ENCODE results near the gene CACNA1B. TPM values are rescaled to one million over a fixed set of nuclear protein-coding genes. Genes with fewer than 3 reads are reported as not detected.

Gene CACNA1B
- total RNA-seq, 1 donor from 2014 or later = 0.13 TPM

DNA sequence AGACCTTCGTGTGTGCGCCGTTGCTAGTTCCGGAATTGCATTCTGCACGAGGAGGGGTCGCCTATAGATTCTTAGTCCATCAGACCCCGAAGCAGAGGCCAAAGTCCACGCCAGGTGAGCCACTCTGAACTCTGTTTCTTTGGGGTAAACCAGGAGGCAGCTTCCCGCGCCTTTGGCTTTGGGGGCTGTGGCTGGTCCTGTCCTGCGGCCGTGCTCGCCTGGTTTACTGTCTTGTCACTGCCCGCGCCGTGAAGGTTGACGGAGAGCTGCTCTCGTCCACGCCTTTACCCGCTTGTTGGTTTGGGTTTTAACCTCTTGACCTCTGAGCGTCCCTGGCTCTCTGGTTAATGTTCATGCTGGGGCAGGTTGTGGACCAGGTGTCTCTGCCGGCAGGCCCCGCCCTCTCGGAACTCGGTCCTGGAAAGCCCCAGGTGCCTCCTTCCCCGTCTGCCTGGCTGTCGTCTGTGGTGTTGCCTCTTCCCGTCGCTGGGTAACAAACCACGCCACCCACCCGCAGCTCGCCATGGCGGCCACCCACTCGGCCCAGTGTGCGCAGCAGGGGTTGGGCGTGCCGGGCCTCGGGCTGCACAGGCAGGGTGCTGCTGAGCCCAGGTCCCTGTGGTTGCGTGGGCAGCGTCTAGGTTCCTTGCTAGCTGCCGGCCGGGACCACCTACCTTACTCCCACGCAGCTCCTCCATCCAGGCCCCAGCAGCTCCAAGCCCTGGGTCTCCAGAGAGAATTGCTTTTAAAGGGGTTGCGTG lies 44.6 kb upstream of the CACNA1B start:
- DNase-seq (ENCODE audit: extremely low spot score, unreplicated experiment) = no peak
- no peaks in the 10 kb centered on the region for H3K9me3 Mint-ChIP-seq (ENCODE audit: unreplicated experiment)
- H3K4me3 Mint-ChIP-seq (ENCODE audit: unreplicated experiment) = no peak overlapping the region
- H3K4me1 Mint-ChIP-seq (ENCODE audit: unreplicated experiment) = no peaks in the 10 kb centered on the region
- H3K27ac Mint-ChIP-seq (ENCODE audit: unreplicated experiment) = no peak overlapping the region
- H3K36me3 Mint-ChIP-seq (ENCODE audit: unreplicated experiment) = peaks cover 28% of the 10 kb centered on the region
- no peaks in the 10 kb centered on the region for H3K27me3 Mint-ChIP-seq (ENCODE audit: unreplicated experiment)
- TF ChIP-seq, protein P1, sequence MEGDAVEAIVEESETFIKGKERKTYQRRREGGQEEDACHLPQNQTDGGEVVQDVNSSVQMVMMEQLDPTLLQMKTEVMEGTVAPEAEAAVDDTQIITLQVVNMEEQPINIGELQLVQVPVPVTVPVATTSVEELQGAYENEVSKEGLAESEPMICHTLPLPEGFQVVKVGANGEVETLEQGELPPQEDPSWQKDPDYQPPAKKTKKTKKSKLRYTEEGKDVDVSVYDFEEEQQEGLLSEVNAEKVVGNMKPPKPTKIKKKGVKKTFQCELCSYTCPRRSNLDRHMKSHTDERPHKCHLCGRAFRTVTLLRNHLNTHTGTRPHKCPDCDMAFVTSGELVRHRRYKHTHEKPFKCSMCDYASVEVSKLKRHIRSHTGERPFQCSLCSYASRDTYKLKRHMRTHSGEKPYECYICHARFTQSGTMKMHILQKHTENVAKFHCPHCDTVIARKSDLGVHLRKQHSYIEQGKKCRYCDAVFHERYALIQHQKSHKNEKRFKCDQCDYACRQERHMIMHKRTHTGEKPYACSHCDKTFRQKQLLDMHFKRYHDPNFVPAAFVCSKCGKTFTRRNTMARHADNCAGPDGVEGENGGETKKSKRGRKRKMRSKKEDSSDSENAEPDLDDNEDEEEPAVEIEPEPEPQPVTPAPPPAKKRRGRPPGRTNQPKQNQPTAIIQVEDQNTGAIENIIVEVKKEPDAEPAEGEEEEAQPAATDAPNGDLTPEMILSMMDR (IDR thresholded peaks at IDR 0.05) = no peak

DNA sequence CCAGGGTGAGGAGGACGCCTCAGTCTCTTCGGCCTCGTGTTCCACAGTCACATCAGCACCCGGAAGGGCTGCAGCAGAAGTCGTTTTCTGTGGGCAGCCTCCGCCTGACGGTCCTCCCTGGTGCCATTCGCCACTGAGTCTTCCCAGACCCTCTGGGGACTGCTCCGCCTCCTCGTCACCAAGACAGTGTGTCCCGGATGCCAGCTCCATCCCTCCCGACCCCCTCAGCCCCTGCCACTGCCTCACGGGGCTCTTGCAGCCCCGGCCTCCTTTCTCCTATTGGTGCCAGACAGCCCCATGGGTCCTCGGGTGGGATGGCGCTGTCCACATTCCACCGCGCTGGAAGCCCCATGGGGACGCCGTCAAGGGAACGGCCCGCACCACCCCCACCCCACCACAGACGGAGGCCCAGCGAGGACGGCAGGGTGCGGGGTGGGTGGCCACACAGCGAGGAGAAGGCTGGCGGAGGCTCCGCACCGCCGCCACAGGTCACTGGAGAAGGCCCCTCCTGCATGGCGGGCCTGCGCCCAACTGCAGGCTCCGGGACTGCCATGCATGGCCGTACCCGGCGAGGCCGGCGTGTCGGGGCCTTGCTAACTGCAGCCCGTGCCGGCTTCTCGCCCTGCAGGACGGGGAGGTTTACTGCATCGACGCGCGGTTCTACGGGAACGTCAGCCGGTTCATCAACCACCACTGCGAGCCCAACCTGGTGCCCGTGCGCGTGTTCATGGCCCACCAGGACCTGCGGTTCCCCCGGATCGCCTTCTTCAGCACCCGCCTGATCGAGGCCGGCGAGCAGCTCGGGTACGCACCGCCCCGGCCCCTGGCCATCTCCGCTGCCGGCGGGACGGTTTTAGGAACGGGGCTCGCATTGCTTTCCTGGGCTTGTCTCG lies 43.6 kb upstream of the CACNA1B start:
- no peaks in the 10 kb centered on the region for H3K4me1 Mint-ChIP-seq (ENCODE audit: unreplicated experiment)
- H3K9me3 Mint-ChIP-seq (ENCODE audit: unreplicated experiment) = no peaks in the 10 kb centered on the region
- no peak overlapping the region for H3K27ac Mint-ChIP-seq (ENCODE audit: unreplicated experiment)
- TF ChIP-seq, protein P1 (IDR thresholded peaks at IDR 0.05) = no peak
- H3K36me3 Mint-ChIP-seq (ENCODE audit: unreplicated experiment) = peaks cover 28% of the 10 kb centered on the region
- H3K4me3 Mint-ChIP-seq (ENCODE audit: unreplicated experiment) = no peak overlapping the region
- no peak for DNase-seq (ENCODE audit: extremely low spot score, unreplicated experiment)
- H3K27me3 Mint-ChIP-seq (ENCODE audit: unreplicated experiment) = no peaks in the 10 kb centered on the region

DNA sequence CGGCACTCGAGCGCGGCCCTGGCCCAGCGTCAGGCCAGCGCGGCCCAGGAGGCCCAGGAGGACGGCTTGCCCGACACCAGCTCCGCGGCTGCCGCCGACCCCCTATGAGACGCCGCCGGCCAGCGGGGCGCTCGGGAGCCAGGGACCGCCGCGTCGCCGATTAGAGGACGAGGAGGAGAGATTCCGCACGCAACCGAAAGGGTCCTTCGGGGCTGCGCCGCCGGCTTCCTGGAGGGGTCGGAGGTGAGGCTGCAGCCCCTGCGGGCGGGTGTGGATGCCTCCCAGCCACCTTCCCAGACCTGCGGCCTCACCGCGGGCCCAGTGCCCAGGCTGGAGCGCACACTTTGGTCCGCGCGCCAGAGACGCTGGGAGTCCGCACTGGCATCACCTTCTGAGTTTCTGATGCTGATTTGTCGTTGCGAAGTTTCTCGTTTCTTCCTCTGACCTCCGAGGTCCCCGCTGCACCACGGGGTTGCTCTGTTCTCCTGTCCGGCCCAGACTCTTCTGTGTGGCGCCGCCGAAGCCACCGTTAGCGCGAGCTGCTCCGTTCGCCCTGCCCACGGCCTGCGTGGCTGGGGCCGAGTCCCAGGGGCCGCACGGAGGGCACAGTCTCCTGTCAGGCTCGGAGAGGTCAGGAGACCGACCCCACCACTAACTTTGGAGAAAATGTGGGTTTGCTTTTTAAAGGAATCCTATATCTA lies 42.6 kb upstream of the CACNA1B start:
- no peaks in the 10 kb centered on the region for H3K4me1 Mint-ChIP-seq (ENCODE audit: unreplicated experiment)
- H3K27ac Mint-ChIP-seq (ENCODE audit: unreplicated experiment) = no peak overlapping the region
- H3K27me3 Mint-ChIP-seq (ENCODE audit: unreplicated experiment) = no peaks in the 10 kb centered on the region
- peaks cover 28% of the 10 kb centered on the region for H3K36me3 Mint-ChIP-seq (ENCODE audit: unreplicated experiment)
- no peak for DNase-seq (ENCODE audit: extremely low spot score, unreplicated experiment)
- no peak overlapping the region for H3K4me3 Mint-ChIP-seq (ENCODE audit: unreplicated experiment)
- TF ChIP-seq, protein P1 (IDR thresholded peaks at IDR 0.05) = no peak
- H3K9me3 Mint-ChIP-seq (ENCODE audit: unreplicated experiment) = no peaks in the 10 kb centered on the region

DNA sequence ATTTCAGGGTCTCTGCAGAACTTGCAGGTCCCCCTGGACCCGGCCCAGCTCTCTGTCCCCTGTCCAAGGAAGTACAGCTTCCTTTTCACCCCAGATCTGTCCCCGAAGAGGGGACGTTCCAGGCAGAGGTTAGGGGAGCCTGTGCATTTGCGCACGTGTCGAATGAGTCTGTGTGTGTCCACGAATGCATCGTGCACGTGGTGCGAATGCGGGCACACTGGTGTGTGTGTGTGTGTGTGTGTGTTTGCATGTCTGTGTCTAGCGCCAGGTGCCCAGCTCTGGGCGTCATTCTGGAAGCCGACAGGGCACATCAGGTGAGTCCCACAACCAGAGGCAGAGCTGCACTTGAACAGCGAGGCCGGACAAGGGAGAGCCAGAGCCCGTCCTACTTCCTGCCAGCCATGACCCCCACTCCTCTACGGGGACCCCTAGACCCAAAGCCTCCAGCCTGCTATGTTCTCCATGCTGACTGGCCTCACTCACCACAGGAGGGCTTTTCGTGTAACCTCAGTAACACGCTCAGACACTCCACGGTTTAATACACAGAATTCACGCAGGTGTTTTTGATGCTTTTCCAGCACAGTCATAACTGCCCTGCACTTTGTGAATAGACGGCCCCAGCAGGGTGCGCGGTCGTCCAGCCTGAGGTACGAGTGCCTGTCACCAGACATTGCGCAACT lies 41.3 kb upstream of the CACNA1B start:
- H3K9me3 Mint-ChIP-seq (ENCODE audit: unreplicated experiment) = no peaks in the 10 kb centered on the region

More for the DNA sequence above, 41.3 kb upstream of the CACNA1B start:
- Mint-ChIP-seq H3K4me1 (ENCODE audit: unreplicated experiment) (no peaks in the 10 kb centered on the region), H3K36me3 (ENCODE audit: unreplicated experiment) (peaks cover 21% of the 10 kb centered on the region), H3K27me3 (ENCODE audit: unreplicated experiment) (no peaks in the 10 kb centered on the region), H3K4me3 (ENCODE audit: unreplicated experiment) (no peak overlapping the region), H3K27ac (ENCODE audit: unreplicated experiment) (no peak overlapping the region)
- TF ChIP-seq, protein P1 (IDR thresholded peaks at IDR 0.05) = no peak
- no peak for DNase-seq (ENCODE audit: extremely low spot score, unreplicated experiment)

Measured in osteocyte (in vitro differentiated cells).